ENCODE results near the gene NCKAP5.

Gene NCKAP5

GRCh38 chr2:133462811-133463210 is 105.5 kb downstream of the NCKAP5 start:
- TF ChIP-seq CTCF (conservative IDR thresholded peaks at IDR 0.05; ENCODE audit: control insufficient read depth, insufficient read depth, low read depth, low read length) = no peak
- DNase-seq (ENCODE audit: low read depth) = no peak
- H3K4me3 ChIP-seq (ENCODE audit: control insufficient read depth, low read depth, low read length) = no peak overlapping the region

GRCh38 chr2:133461484-133461883 is 106.8 kb downstream of the NCKAP5 start:
- no peak overlapping the region for H3K4me3 ChIP-seq (ENCODE audit: control insufficient read depth, low read depth, low read length)
- no peak for DNase-seq (ENCODE audit: low read depth)
- no peak for TF ChIP-seq CTCF (conservative IDR thresholded peaks at IDR 0.05; ENCODE audit: control insufficient read depth, insufficient read depth, low read depth, low read length)

- DNase-seq (ENCODE audit: low read depth) = no peak
- no peak overlapping the region for H3K4me3 ChIP-seq (ENCODE audit: control insufficient read depth, low read depth, low read length)
- no peak for TF ChIP-seq CTCF (conservative IDR thresholded peaks at IDR 0.05; ENCODE audit: control insufficient read depth, insufficient read depth, low read depth, low read length)
Observed at GRCh38 chr2:133459590-133459989, 108.7 kb downstream of the NCKAP5 start.

- peak; percentile 0 for DNase-seq (ENCODE audit: low read depth)
- no peak for TF ChIP-seq CTCF (conservative IDR thresholded peaks at IDR 0.05; ENCODE audit: control insufficient read depth, insufficient read depth, low read depth, low read length)
- H3K4me3 ChIP-seq (ENCODE audit: control insufficient read depth, low read depth, low read length) = no peak overlapping the region
Observed at GRCh38 chr2:133458280-133458679, 110.0 kb downstream of the NCKAP5 start.

- TF ChIP-seq CTCF (conservative IDR thresholded peaks at IDR 0.05; ENCODE audit: control insufficient read depth, insufficient read depth, low read depth, low read length) = no peak
- no peak overlapping the region for H3K4me3 ChIP-seq (ENCODE audit: control insufficient read depth, low read depth, low read length)
- no peak for DNase-seq (ENCODE audit: low read depth)
Observed at GRCh38 chr2:133457861-133458260, 110.4 kb downstream of the NCKAP5 start.

- TF ChIP-seq CTCF (conservative IDR thresholded peaks at IDR 0.05; ENCODE audit: control insufficient read depth, insufficient read depth, low read depth, low read length) = no peak
- H3K4me3 ChIP-seq (ENCODE audit: control insufficient read depth, low read depth, low read length) = no peak overlapping the region
- no peak for DNase-seq (ENCODE audit: low read depth)
Observed at GRCh38 chr2:133456971-133457370, 111.3 kb downstream of the NCKAP5 start.

- DNase-seq (ENCODE audit: low read depth) = no peak
- TF ChIP-seq CTCF (conservative IDR thresholded peaks at IDR 0.05; ENCODE audit: control insufficient read depth, insufficient read depth, low read depth, low read length) = no peak
- H3K4me3 ChIP-seq (ENCODE audit: control insufficient read depth, low read depth, low read length) = no peak overlapping the region
Observed at GRCh38 chr2:133456156-133456555, 112.1 kb downstream of the NCKAP5 start.

Measured in fibroblast of mammary gland (primary cell).